Measurements from ENCODE around the gene CHID1.

The CHID1 gene

GRCh38 chr11:888310-889212 lies 22.0 kb downstream of the CHID1 start:
- no peak for DNase-seq (ENCODE audit: low spot score)

GRCh38 chr11:887589-887988 lies 23.0 kb downstream of the CHID1 start:
- DNase-seq (ENCODE audit: low spot score) = no peak

DNA sequence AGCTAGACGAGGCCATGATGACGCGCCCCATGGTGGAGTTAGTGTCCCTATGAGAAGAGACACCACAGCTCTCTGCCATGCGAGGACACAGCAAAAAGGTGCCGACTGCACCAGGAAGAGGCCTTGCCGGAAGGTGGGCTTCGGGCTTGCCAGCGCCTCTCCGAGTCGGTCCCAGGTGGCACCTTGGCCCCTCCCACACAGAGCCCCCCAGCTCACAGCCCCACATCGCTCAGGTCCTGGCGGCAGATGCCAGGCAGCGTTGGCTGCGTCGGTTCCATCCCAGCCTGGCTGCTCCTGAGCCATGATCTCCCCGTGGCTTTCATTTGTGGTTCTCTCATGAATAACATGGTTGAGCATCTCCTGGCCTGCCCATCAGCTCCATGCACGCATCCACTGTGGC lies 24.0 kb downstream of the CHID1 start:
- DNase-seq (ENCODE audit: low spot score) = no peak

DNA sequence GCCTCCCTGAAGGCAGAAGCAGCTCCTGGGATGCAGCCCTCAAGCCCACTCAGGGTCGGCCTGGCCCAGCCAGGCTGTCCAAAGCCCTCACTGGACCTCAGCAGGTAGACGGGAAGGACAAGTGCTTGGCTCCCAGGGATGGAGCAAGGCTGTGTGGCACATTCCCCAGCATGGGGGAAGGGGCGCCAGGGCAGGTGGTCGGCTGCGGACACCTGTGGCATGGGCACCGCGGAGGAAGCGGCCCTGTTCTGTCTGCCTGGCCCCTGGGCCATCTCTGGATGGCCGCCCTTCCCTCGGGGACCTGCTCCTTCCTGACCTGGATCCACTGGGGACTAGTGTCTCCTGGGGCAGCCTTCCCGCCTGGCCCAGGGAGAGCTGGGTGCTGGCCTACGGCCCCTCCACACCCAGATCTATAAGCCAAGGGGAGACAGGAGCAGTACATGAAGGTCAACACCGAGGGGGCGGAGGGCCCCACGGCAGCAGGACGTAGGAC lies 26.0 kb downstream of the CHID1 start:
- DNase-seq (ENCODE audit: low spot score) = no peak

DNA sequence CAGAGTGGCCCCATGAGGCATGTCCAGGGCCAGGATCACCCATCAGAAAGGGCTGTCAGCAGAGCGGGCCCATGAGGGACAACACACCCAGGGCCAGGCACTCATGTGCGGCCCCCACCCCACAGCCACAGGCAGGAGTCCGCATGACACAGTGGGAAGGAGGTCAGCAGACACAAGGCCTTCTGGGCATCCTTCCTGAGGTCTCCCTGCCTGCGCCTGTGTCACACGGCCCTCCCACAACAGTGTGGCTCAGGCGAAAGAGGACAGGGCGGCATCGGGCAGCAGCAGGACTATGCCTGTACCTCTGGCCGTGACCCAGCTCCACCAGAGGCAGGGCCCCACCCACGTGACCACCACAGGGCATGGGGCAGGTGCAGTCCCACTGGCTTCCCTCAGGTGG lies 27.1 kb downstream of the CHID1 start:
- no peak for DNase-seq (ENCODE audit: low spot score)

DNA sequence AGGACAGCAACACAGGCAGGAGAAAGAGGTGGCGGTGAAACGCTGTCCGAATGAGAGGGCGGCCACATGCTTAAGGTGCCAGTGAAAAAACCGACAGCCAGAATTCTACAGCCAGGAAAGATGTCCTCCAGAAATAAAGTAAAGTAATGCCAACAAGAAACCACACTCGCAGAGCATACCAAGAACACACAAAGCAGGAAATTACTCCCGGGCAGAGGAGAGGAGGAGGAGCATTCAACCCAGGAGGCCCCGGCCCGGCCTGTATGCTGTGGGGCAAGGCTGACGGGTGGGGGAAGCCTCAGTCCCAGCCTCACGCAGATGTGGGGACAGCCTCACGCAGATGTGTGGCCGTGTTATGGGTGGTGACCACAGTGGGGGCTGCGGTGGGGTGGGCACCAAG lies 28.0 kb downstream of the CHID1 start:
- no peak for DNase-seq (ENCODE audit: low spot score)

DNA sequence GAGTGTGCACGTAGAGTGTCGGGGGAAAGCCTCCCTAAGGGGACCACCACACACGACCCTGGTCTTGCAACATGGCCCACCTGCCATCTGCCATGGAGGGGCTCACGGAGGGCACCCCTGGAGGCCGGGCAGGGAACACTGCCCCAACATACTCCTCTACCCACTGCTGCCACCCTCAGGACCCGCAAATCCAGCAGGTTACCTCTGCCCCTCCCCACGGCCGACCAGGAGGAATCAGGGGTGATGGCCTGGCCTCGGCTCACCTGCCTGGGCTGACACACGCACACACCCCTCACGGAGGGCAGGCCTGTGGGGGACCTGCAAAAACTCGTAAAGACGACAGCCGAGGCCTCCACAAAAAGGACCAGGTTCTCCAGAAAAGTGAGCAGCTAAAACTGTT lies 30.2 kb downstream of the CHID1 start:
- no peak for DNase-seq (ENCODE audit: low spot score)

DNA sequence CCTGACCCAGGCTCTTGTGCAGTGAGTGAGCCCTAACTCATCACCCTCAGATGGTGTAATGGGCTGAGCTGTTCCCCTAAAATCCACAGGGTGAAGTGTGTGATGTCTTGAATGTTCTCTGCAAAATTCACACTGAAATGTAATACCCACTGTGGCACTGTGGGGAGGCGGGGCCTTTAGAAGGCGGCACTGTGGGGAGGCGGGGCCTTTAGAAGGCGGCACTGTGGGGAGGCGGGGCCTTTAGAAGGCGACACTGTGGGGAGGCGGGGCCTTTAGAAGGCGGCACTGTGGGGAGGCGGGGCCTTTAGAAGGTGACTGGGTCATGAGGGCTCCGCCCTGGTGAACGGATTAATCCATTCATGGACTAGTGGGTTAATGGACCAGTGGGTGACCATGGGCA lies 33.0 kb downstream of the CHID1 start:
- no peak for DNase-seq (ENCODE audit: low spot score)

- DNase-seq (ENCODE audit: low spot score) = no peak
Observed at GRCh38 chr11:876545-876944, 34.1 kb downstream of the CHID1 start.

GRCh38 chr11:875769-876301 lies 34.8 kb downstream of the CHID1 start:
- DNase-seq (ENCODE audit: low spot score) = no peak

DNA sequence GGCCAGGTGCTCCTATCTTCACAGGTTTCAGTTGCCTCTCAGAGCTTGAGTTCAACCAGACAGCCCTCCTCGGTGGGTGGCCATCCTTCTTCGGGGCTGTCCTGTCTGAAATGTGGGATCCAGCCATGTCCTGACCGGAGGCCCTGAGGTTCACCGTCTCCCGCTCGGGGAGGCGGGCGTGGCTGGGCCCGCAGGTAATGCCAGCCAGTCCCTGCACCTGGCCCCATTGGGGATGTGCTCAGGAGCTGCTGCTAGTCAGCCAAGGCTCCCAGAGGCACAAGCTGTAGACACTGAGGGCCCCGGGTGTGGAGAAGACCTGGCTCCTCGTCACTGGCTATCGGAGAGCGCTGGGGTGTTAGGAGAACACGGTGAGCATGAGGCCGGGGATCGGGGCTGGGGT lies 35.4 kb downstream of the CHID1 start:
- no peak for DNase-seq (ENCODE audit: low spot score)

GRCh38 chr11:873706-874105 lies 36.9 kb downstream of the CHID1 start:
- no peak for DNase-seq (ENCODE audit: low spot score)

GRCh38 chr11:872799-873198 lies 37.8 kb downstream of the CHID1 start:
- DNase-seq (ENCODE audit: low spot score) = no peak

DNA sequence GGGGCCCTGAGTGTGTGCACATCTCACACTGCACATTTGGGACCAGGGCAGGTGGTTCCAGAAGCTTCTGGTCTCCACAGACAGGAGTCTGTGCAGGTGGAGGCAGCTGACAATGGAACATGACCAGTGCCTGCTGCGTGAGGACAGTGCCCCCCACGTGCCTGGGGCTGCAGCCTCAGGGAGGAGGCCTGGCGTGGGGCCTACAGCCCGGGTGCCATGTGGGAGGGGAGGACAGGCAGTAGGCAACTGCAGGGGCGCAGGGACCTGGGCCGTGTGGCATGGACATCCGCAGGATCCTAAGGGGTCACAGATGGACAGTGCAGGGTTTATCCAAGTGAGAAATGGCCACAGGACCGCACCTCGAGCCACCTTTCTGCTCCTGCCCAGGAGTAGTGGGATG lies 39.1 kb downstream of the CHID1 start:
- DNase-seq (ENCODE audit: low spot score) = no peak

DNA sequence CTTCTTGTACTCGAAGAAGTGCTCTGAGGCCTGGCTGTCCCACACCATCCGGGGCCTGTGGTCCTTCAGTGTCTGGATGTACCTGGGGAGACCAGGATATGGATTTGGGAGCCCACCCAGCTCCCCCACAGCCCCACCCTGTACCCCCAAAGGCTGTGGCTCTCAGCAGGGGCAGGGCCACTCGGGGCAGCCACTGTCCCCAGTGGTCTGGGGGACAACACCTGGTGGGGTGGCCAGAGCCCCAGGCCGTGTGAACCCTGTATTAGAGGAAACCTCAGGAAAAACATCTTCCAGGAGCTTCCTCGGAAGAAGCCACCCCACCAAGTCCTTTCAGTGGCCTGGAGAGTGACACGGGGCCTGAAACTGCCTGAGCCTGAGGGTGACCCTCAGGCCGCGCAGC lies 40.2 kb downstream of the CHID1 start:
- DNase-seq (ENCODE audit: low spot score) = no peak

- DNase-seq (ENCODE audit: low spot score) = no peak
Observed at GRCh38 chr11:870127-870413, 40.5 kb downstream of the CHID1 start.

DNA sequence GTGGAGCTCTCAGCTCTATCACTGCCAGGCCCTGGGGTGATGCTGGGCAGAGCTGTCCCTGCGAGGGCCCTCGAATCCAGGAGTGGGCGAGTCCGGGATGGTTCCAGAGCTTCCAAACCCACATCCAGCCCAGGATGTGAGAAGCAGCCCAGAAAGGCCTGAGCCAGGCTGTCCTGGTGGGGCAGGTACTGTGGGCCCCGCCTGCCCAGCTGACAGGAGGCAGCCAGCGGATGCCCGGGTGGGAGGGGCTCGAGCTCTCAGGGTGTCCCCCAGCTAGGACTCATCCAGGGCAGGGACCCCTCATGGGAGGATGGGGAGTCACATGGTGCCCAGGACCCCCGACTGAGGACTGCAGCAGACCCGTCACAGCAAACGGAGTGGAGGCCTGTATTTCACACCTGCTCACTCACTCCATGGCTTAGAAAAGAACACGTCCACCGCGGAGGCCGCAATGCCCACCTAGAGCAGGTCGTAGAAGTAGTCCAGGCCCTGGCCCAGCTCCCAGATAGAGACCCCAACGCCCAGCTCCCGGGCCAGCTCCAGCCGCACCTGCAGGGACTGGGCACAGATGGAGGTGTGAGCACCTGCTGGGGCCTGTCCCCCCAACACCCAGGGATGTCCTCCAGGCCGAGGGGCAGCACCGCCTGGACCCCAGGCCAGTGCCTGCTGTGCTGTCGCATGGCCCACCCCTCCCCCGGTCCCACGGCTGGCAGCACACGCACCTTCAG lies 41.0 kb downstream of the CHID1 start:
- DNase-seq (ENCODE audit: low spot score) = no peak

DNA sequence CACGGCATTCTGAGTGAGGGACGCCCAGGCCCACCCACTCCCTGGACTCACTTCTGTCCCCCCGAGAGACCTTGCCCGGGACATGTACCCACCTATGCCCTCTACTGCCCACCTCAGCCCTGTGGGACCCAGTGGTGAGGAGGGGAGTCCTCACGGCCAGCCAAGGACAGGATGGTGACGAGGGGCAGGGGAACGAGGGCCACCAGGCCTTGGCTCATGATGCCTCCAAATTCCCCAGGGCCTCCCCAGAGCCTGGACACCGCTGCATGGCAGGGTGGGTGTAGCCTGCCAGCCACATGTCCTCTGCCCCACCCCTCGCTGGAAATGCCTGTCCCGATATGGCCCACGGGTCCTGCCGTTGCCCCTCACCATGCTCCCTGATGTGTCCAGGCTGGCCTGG lies 41.8 kb downstream of the CHID1 start:
- DNase-seq (ENCODE audit: low spot score) = no peak

DNA sequence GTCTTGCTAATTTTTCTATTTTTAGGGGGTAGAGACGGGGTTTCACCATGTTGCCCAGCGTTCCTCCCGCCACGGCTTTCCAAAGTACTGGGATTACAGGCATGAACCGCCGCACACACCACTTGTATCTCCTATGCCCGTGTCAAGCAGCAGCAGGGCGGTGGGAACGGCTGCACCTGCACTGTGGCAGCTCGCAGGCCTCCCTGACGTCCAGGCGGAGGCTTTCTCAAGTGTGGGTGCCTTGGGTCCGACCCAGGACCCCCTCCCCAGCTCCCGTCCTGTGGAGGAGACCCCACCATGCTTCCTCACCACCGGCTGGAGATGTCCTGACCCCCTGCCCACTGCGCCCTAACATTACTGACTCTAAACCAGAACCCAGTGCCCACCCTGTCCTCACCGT lies 42.2 kb downstream of the CHID1 start:
- no peak for DNase-seq (ENCODE audit: low spot score)

GRCh38 chr11:867856-868358 lies 42.7 kb downstream of the CHID1 start:
- no peak for DNase-seq (ENCODE audit: low spot score)

DNA sequence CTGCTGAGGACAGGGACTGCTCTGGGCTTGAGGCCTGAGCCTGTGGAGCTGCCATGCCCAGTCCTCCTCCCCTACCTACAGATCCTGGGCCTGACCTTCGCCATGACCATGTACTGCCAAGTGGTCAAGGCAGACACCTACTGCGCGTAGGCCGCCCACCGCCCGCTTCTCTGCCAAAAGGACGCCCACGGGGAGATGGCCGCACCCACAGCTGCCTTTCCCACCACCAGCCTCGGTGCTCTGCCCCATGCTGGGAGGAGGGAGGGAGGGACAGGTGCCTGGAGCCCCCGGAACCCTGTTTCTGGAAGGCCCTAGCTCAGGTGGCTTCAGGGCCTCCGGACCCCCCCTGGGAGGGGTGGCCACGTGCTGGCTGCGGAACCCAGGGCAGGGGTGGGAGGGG lies 44.1 kb downstream of the CHID1 start:
- no peak for DNase-seq (ENCODE audit: low spot score)

- DNase-seq (ENCODE audit: low spot score) = no peak
Observed at GRCh38 chr11:865462-866430, 44.9 kb downstream of the CHID1 start.
